ENCODE data around the gene HTR3C.

- TF ChIP-seq CTCF (IDR thresholded peaks at IDR 0.05; ENCODE audit: low read depth, low read length), result no peak
- TF ChIP-seq POLR2A (IDR thresholded peaks at IDR 0.05; ENCODE audit: extremely low read depth, insufficient read length), result no peak
These were observed 29.6 kb downstream of the HTR3C start for GRCh38 chr3:184082465-184082864.

Measured in NB4 (cell line).